ENCODE results near the gene ILKAP. TPM values are rescaled to one million over a fixed set of nuclear protein-coding genes. Genes with fewer than 3 reads are reported as not detected.
A peak's percentile ranks its signal among the peaks of the same experiment; 100 is the strongest.

Gene ILKAP
- polyA plus RNA-seq, 3 donors, result 23.2 to 44.2 (median 29.3) TPM

- no peaks in the 10 kb centered on the region for H3K27me3 Mint-ChIP-seq (ENCODE audit: low read depth in 3 of 3)
- Histone ChIP-seq H4K20me1 (ENCODE audit: insufficient read depth, low read length) (peaks cover 24% of the 10 kb centered on the region), H3K4me2 (replicated peaks; ENCODE audit: extremely low read depth, low read length, poor library complexity, severe bottlenecking) (no peak overlapping the region), H3K27ac (ENCODE audit: low read depth in 1 of 2, low read length in 2 of 2) (no peak overlapping the region), H3K9me3 (replicated peaks in 1 of 2; ENCODE audit: control insufficient read depth in 1 of 2, insufficient read depth in 1 of 2, low read length in 2 of 2) (no peaks in the 10 kb centered on the region), H3K36me3 (replicated peaks in 1 of 2; ENCODE audit: control insufficient read depth in 1 of 2, insufficient read depth in 2 of 2, low read length in 2 of 2) (peaks cover 77 to 95% of the 10 kb centered on the region in 2 donors), H2AFZ (ENCODE audit: insufficient read depth, low read depth, low read length, poor library complexity, severe bottlenecking) (no peak overlapping the region), H3K4me3 (replicated peaks in 1 of 3; ENCODE audit: low read depth in 2 of 3, low read length in 3 of 3) (no peak overlapping the region), H3K79me2 (ENCODE audit: insufficient read depth, low read length) (peaks cover 14% of the 10 kb centered on the region), H3K9ac (ENCODE audit: insufficient read depth, low read length, poor library complexity, severe bottlenecking) (no peak overlapping the region), H3K4me1 (ENCODE audit: control insufficient read depth in 1 of 2, insufficient read depth in 2 of 2, low read length in 2 of 2) (no peaks in the 10 kb centered on the region), H3K27me3 (ENCODE audit: control insufficient read depth in 2 of 2, insufficient read depth in 2 of 2, low read length in 2 of 2) (no peaks in the 10 kb centered on the region)
- H3K27ac Mint-ChIP-seq, result no peak overlapping the region
- H3K4me1 Mint-ChIP-seq, result peaks cover under 1% of the 10 kb centered on the region
- TF ChIP-seq, protein P1, sequence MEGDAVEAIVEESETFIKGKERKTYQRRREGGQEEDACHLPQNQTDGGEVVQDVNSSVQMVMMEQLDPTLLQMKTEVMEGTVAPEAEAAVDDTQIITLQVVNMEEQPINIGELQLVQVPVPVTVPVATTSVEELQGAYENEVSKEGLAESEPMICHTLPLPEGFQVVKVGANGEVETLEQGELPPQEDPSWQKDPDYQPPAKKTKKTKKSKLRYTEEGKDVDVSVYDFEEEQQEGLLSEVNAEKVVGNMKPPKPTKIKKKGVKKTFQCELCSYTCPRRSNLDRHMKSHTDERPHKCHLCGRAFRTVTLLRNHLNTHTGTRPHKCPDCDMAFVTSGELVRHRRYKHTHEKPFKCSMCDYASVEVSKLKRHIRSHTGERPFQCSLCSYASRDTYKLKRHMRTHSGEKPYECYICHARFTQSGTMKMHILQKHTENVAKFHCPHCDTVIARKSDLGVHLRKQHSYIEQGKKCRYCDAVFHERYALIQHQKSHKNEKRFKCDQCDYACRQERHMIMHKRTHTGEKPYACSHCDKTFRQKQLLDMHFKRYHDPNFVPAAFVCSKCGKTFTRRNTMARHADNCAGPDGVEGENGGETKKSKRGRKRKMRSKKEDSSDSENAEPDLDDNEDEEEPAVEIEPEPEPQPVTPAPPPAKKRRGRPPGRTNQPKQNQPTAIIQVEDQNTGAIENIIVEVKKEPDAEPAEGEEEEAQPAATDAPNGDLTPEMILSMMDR (IDR thresholded peaks at IDR 0.05), result no peak
- peaks cover 82 to 96% of the 10 kb centered on the region in 2 donors for H3K36me3 Mint-ChIP-seq
- DNase-seq, result no peak
- intact Hi-C loops (cut with micrococcal nuclease), result no loop called here
- H3K9me3 Mint-ChIP-seq, result no peaks in the 10 kb centered on the region
- H3K4me3 Mint-ChIP-seq, result no peak overlapping the region
- no CpG with 5 or more reads among the region's 2 CpGs for WGBS (ENCODE audit: insufficient coverage)
Measured at GRCh38 chr2:238190445-238190844, 13.1 kb downstream of the ILKAP start.

DNA sequence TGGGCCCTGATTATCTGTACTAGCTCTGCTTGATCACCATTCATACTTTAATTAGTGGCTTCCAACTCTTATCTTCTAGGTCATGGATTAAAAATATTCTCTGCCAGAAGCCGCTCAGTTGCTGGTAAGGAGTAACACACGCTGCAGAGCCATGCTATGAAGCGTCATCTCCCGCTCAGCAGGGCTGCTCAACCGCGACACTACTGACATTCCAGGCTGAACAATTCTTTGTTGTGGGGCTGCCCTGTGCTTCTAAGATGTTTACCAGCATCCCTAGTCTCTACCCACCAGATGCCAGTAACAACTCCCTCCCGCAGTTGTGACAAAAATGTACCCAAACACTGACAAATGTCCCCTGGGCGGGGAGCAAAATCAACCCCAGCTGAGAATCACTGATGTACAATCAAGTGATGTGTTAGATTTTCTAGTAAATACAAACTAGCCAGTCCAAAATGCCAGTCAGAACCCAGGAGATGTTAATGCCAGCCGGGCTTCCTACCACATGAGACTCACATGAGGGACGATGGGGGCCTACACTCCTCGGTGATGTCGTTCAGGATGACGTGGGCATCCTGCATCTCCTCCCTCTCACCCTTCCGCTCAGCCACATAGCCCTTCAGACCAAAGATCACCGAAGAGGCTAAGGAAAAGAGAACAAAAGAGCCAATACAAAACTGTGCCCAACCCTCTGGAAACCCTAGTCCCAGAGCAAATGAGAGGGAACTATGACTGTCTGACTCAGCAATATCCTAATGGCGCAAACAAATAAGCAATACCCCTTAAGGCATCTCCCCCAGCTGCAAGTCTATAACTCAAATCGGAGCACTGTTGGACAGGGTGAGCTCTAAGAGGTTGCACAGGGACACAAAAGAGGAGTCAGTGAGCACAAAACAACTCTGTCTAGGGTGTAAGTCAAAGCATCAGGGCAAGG is 15.6 kb downstream of the ILKAP start:
- no peaks in the 10 kb centered on the region for H3K27me3 ChIP-seq (ENCODE audit: control insufficient read depth in 2 of 2, insufficient read depth in 2 of 2, low read length in 2 of 2)
- no peak overlapping the region for H3K4me3 ChIP-seq (replicated peaks in 1 of 3; ENCODE audit: low read depth in 2 of 3, low read length in 3 of 3)
- H3K9ac ChIP-seq (ENCODE audit: insufficient read depth, low read length, poor library complexity, severe bottlenecking), result no peak overlapping the region
- H3K36me3 ChIP-seq (replicated peaks in 1 of 2; ENCODE audit: control insufficient read depth in 1 of 2, insufficient read depth in 2 of 2, low read length in 2 of 2), result peaks cover 85 to 99% of the 10 kb centered on the region in 2 donors
- Mint-ChIP-seq H3K27me3 (ENCODE audit: low read depth in 3 of 3) (no peaks in the 10 kb centered on the region), H3K36me3 (peaks cover 88 to 98% of the 10 kb centered on the region in 2 donors), H3K27ac (peak overlapping the region in 2 of 7 donors; percentile 17 to 18), H3K4me1 (no peaks in the 10 kb centered on the region), H3K4me3 (no peak overlapping the region), H3K9me3 (no peaks in the 10 kb centered on the region)
- no peak overlapping the region for H2AFZ ChIP-seq (ENCODE audit: insufficient read depth, low read depth, low read length, poor library complexity, severe bottlenecking)
- 95% methylated on average over 12 of the region's 17 CpGs for WGBS (ENCODE audit: insufficient coverage)
- H3K27ac ChIP-seq (ENCODE audit: low read depth in 1 of 2, low read length in 2 of 2), result no peak overlapping the region
- no peaks in the 10 kb centered on the region for H3K4me1 ChIP-seq (ENCODE audit: control insufficient read depth in 1 of 2, insufficient read depth in 2 of 2, low read length in 2 of 2)
- no peak overlapping the region for H3K4me2 ChIP-seq (replicated peaks; ENCODE audit: extremely low read depth, low read length, poor library complexity, severe bottlenecking)
- intact Hi-C loops (cut with micrococcal nuclease), result no loop called here
- H4K20me1 ChIP-seq (ENCODE audit: insufficient read depth, low read length), result peaks cover 9% of the 10 kb centered on the region
- TF ChIP-seq, protein P1 (IDR thresholded peaks at IDR 0.05), result no peak
- H3K79me2 ChIP-seq (ENCODE audit: insufficient read depth, low read length), result no peaks in the 10 kb centered on the region
- H3K9me3 ChIP-seq (replicated peaks in 1 of 2; ENCODE audit: control insufficient read depth in 1 of 2, insufficient read depth in 1 of 2, low read length in 2 of 2), result no peaks in the 10 kb centered on the region
- DNase-seq, result no peak

Data from CD14-positive monocyte (primary cell).